Osteoblast (primary cell): Measurements from ENCODE around the gene TMPRSS3. TPM values are rescaled to one million over a fixed set of nuclear protein-coding genes. Genes with fewer than 3 reads are reported as not detected.

Experiments
- DNase-seq: peaks from one replicate; pipeline ENCODE4 v3.0.0; 2011; ENCODE audit warnings: low spot score, mixed read lengths; ENCODE audit not compliant: insufficient read length; ENCODE audit errors: missing footprints
- H2AFZ ChIP-seq: 2 replicates; pipeline ENCODE4 v1.6.0; 2011; ENCODE audit warnings: mild to moderate bottlenecking, low read length
- H3K27ac ChIP-seq: 2 replicates; pipeline ENCODE4 v1.5.1; 2011; ENCODE audit warnings: mild to moderate bottlenecking, low read depth, low read length, moderate library complexity
- H3K27me3 ChIP-seq: 2 replicates; pipeline ENCODE4 v1.6.0; 2012; ENCODE audit warnings: mild to moderate bottlenecking, control low read depth, inconsistent platforms, low read length, moderate library complexity; ENCODE audit not compliant: insufficient read depth
- H3K36me3 ChIP-seq: 2 replicates; pipeline ENCODE4 v1.5.1; 2011; ENCODE audit warnings: mild to moderate bottlenecking, low read length, control low read depth, moderate library complexity; ENCODE audit not compliant: insufficient read depth
- H3K4me1 ChIP-seq: 2 replicates; pipeline ENCODE4 v1.5.1; 2011; ENCODE audit warnings: mild to moderate bottlenecking, low read length, control low read depth, moderate library complexity; ENCODE audit not compliant: insufficient read depth
- H3K4me2 ChIP-seq: 2 replicates; pipeline ENCODE4 v1.6.0; 2011; ENCODE audit warnings: mild to moderate bottlenecking, low read length; ENCODE audit not compliant: insufficient read depth
- H3K4me3 ChIP-seq: fragments of 200-600 bp; sonication (generic); 3 replicates; pipeline ENCODE4 v1.5.1; 2012; ENCODE audit warnings: mild to moderate bottlenecking, low read length, inconsistent platforms; ENCODE audit not compliant: insufficient read depth
- H3K79me2 ChIP-seq: 2 replicates; pipeline ENCODE4 v1.6.0; 2012; ENCODE audit warnings: mild to moderate bottlenecking, low read length, control low read depth, inconsistent platforms; ENCODE audit not compliant: insufficient read depth
- H3K9me3 ChIP-seq: 2 replicates; pipeline ENCODE4 v1.5.1; 2011; ENCODE audit warnings: low read depth, low read length, control low read depth
- H4K20me1 ChIP-seq: 2 replicates; pipeline ENCODE4 v1.6.0; 2012; ENCODE audit warnings: mild to moderate bottlenecking, low read length, control low read depth; ENCODE audit not compliant: insufficient read depth
- CTCF ChIP-seq: IDR thresholded peaks from 2 replicates; pipeline ENCODE4 v1.5.1; 2011; ENCODE audit warnings: mild to moderate bottlenecking, low read depth, low read length, moderate library complexity; ENCODE audit errors: extremely low read depth
- total RNA-seq: library from RNA; depleted of rRNA; stranded (reverse); fragments of >200 nt; gene quantifications from 2 replicates; pipeline ENCODE4 v1.2.3, GENCODE V29; 2012

TMPRSS3 gene
- not detected in 2 replicates for total RNA-seq

- H3K4me3 ChIP-seq = no peak within 1 kb of the TSS
- no peaks in the 10 kb centered on the region for H3K36me3 ChIP-seq
- no peaks in the 10 kb centered on the region for H3K9me3 ChIP-seq
- peaks cover 7% of the 10 kb centered on the region for H3K27me3 ChIP-seq
- no peak within 1 kb of the TSS for H2AFZ ChIP-seq
- no peaks in the 10 kb centered on the region for H3K79me2 ChIP-seq
- H3K4me1 ChIP-seq = no peaks in the 10 kb centered on the region
- no peak for TF ChIP-seq CTCF
- no peaks in the 10 kb centered on the region for H4K20me1 ChIP-seq
- no peak for DNase-seq
- H3K4me2 ChIP-seq = no peak within 1 kb of the TSS
- H3K27ac ChIP-seq = no peak within 1 kb of the TSS
Measured at GRCh38 chr21:42395905-42396651, at the start of gene TMPRSS3. Gene TMPRSS3, minus strand, starts transcription at chr21:42396052. Its CDS starts 635 bp downstream, at chr21:42395417.

- Histone ChIP-seq H3K4me1 (no peaks in the 10 kb centered on the region), H3K9me3 (no peaks in the 10 kb centered on the region), H3K27me3 (no peaks in the 10 kb centered on the region), H3K36me3 (no peaks in the 10 kb centered on the region), H3K79me2 (no peaks in the 10 kb centered on the region), H3K4me2 (no peak overlapping the region), H2AFZ (no peak overlapping the region), H3K4me3 (no peak overlapping the region), H3K27ac (no peak overlapping the region), H4K20me1 (no peaks in the 10 kb centered on the region)
- DNase-seq = no peak
- TF ChIP-seq CTCF = no peak
Measured at GRCh38 chr21:42445311-42445710, 49.5 kb upstream of the TMPRSS3 start.

- Histone ChIP-seq H3K27ac (no peak overlapping the region), H3K9me3 (no peaks in the 10 kb centered on the region)
Measured at GRCh38 chr21:42444745-42445059, 48.9 kb upstream of the TMPRSS3 start.

More at GRCh38 chr21:42444745-42445059, 48.9 kb upstream of the TMPRSS3 start:
- Histone ChIP-seq H3K36me3 (no peaks in the 10 kb centered on the region), H3K4me2 (no peak overlapping the region), H3K4me3 (no peak overlapping the region), H4K20me1 (no peaks in the 10 kb centered on the region), H3K27me3 (no peaks in the 10 kb centered on the region), H3K79me2 (no peaks in the 10 kb centered on the region), H3K4me1 (no peaks in the 10 kb centered on the region), H2AFZ (no peak overlapping the region)
- no peak for TF ChIP-seq CTCF
- DNase-seq = no peak
